NCI-H524 (cell line): Measurements from ENCODE around the gene ALOX12B.
"Not testable (repeated sequence)": the region's sequence is repeated elsewhere in the genome, so short reads cannot be mapped to it uniquely, and the experiment has no call there.

Experiments
- DNase-seq, 2 experiments: peaks; one replicate each; lab custom pipeline; 2025; lab: John Stamatoyannopoulos, UW

Gene ALOX12B

GRCh38 chr17:8064561-8065019 is 22.9 kb downstream of the ALOX12B start:
- no peak for DNase-seq

DNA sequence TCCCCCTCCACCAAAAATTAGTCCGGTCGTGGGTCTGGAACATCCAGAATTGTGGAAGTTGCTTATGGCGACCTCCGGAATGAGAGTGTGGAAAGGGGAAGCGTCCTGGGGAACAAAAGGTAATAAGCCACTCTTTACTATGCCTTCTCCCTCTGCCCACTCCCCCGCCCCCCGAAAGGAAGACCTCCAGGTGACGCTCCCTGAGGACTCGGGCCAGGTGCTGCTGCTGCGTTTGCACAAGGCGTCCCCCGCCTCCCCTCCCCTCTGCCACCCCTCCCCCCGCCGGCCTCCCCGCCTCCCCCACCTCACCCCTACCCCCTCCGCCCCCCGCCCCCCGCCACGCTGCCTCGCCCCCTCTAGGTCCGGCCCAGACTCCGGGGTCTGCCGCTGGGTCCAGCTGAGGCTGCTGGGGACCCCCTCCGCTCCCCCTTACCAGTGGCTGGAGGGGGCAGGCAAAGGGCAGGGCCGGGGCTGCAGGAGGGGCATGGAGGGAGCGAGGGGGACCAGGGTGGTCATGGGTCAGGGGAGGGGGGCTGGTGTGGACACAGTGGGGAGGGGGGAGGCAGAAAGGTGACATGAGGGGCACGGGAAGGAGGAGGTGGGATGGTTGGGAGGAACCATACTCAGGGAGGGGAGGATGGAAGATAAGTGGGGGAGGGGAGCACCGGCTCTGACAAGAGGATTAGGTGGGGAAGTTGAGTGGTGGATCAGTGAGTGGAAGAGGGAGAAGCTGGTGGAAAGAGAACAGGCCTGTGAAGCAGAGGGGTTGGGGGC is 23.6 kb downstream of the ALOX12B start:
- no peak for DNase-seq

DNA sequence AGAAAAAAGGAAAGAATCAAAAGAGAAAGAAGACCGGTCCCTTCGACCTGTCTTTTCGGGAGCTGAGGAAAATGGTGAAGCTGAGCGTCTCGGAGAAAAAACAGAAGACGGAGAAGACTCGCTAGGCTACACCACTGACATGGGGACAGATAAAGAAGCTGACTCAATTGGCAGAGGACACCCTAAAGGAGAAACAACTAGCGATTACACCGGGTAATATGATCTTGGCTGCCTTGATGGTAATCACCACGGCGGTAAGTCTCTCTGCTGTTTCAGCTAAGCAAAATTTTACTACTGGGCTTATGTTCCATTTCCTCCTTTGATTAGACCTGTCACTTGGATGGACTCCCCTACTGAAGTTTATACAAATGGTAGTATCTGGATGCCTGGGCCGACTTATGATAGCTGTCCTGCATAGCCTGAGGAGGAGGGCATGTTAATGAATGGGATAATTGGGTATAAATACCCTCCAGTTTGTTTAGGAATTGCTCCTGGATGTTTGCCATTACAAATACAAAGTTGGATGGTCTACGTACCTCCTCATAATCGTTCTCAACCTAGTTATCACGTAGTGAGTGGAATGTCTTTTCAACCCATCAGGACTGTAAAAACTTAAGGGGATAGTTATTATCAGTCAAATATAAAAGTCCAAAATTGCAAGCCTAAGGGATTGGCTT is 24.6 kb downstream of the ALOX12B start:
- no peak for DNase-seq

DNA sequence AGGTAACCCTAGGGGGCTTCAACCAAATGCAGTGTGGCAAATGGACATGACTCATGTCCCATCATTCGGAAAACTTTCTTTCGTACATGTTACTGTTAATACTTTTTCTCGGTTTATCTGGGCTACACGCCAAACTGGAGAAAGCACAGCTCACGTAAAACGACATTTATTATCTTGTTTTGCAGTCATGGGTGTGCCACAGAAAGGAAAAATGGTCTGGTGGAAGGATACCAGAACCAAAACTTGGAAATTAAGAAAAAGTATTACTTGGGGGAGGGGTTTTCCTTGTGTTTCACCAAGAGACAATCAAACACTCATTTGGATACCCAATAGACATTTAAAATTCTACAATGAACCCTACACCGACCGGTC is 25.1 kb downstream of the ALOX12B start:
- DNase-seq, result no peak

DNA sequence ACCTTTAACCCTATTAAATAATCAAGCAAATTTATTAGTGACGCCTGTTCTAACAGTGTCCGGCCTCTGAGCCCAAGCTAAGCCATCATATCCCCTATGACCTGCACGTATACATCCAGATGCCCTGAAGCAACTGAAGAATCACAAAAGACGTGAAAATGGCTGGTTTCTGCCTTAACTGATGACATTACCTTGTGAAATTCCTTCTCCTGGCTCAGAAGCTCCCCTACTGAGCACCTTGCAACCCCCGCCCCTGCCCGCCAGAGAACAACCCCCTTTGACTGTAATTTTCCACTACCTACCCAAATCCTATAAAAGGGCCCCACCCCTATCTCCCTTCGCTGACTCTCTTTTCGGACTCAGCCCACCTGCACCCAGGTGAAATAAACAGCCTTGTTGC is 25.7 kb downstream of the ALOX12B start:
- DNase-seq, result not testable (repeated sequence)

GRCh38 chr17:8060274-8060673 is 27.2 kb downstream of the ALOX12B start:
- DNase-seq, result peak; percentile 3 to 57

GRCh38 chr17:8059131-8059530 is 28.4 kb downstream of the ALOX12B start:
- no peak for DNase-seq

DNA sequence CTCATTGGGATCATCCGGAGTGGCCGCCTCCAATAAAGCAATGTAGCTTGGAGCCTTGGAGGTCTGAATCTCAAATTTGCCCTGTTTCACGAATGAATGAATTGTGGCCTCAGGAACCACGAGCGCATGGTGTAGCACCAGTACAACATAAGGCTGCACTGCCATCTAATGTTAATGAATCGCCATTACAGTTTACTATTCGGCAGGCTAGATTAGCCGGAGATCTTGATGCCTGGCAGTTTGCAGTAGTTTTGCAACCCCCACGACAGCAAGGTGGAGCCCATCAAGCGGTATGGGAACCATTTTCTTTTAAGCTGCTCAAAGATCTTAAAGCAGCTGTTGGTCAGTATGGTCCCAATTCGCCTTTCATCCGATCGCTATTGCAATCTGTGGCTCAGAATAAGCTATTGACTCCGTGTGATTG is 29.8 kb downstream of the ALOX12B start:
- DNase-seq, result peak; percentile 66 to 82

- no peak for DNase-seq
Measured at GRCh38 chr17:8056976-8057625, 30.4 kb downstream of the ALOX12B start.

- no peak for DNase-seq
Measured at GRCh38 chr17:8056232-8056975, 31.1 kb downstream of the ALOX12B start.

DNA sequence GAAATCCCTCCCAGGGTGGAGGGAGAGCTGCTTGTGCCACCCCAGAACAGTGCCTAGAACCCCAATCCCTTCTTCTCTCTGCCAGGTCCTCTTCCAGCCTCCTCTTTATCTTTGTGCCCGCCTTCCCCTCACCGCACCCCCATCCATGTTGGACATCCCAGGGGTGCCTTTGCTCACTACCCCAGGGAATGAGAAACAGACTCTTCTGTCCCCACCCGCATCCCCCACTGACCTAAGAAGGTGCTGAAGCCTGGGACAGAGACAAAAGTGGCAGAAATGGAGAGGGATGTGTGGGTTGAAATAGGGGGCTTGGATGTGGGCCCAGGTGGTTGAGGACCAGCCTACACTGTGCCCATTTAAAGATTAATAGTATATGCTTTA is 31.7 kb downstream of the ALOX12B start:
- DNase-seq, result no peak

DNA sequence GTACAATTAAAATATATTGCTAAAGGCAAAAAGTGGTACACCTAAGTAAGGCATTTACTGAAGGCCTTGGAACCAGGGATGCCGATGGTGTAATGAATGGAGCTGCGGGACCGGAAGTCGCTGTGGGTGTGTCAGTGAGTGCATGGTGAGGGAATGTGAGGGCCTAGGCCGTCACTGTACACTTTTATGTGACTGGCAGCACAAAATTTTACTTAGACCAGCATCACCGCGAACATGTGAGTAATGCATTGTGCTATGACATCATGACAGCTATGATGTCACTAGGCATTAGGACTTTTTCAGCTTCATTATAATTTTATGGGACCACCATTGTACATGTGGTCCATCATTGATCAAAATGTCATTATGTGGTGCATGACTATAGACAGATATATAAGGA is 33.9 kb downstream of the ALOX12B start:
- no peak for DNase-seq

GRCh38 chr17:8052256-8053252 is 35.0 kb downstream of the ALOX12B start:
- no peak for DNase-seq

DNA sequence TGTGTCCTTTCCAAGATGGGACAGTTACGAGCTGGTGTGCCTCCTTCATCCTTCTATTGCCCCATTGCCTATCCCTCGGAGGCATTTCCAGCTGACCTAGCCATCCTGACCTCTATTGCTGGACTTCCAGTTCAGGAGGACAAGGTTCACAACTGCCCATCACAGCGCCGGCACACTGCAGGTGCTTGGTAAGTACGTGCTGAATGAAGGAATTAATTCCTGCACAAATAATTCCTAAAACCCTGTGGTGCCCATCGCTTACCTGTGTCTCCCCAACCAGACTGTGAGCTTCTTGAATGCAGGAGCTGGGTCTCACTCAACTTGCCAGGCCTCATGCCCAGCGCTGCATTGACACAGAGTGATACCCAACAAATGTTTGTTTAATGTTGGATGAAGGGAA is 35.7 kb downstream of the ALOX12B start:
- no peak for DNase-seq

GRCh38 chr17:8048736-8049135 is 38.8 kb downstream of the ALOX12B start:
- DNase-seq, result no peak

GRCh38 chr17:8048236-8048635 is 39.3 kb downstream of the ALOX12B start:
- DNase-seq, result no peak

DNA sequence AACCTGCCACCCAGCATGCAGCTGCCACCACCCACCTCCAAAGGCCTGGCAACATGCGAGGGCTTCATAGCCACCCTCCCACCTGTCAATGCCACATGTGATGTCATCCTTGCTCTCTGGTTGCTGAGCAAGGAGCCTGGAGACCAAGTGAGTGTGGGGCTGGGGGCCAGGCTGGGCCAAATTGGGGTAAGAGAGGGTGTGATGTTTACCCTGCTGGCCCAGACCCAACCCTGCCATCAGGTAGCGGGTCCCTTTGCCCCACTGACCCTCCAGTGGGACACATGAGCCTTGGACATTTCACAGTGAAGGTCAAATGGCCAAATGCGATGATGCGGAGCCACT is 39.8 kb downstream of the ALOX12B start:
- DNase-seq, result no peak

GRCh38 chr17:8046929-8047768 is 40.4 kb downstream of the ALOX12B start:
- no peak for DNase-seq

DNA sequence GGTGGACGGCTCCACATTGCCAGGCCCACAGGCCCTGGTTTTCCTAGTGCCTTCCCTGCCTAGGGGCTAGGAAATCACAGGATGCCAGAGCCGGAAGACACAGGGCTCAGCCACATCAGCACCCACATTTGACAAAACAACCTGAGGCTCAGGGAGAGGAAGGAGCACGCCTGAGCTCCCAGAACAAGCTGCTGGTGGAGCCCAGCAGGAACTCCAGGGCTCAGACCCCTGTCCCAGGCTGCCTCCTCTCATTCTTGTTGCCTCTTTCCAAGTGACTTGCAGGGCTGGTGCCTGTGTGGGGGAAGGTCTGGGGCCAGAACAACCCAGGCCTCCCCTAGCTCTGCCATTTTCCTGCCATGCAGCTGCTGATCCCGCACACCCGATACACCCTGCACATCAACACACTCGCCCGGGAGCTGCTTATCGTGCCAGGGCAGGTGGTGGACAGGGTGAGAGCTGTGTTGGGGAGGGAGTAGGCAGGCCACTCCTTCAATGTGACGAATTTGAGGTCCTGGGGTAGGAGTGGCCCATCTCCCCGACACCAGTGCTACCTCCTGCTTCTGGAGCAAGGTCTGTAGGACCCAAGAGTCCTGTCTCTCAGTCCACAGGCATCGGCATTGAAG is 41.1 kb downstream of the ALOX12B start:
- no peak for DNase-seq
